Effector memory CD4-positive, alpha-beta T cell (primary cell): Measurements from ENCODE around the gene MYO3B.

ENCODE experiments used
- DNase-seq, 3 donors: peaks; one replicate each; pipeline ENCODE4 v3.0.0-alpha.2; 2020
- H3K27ac ChIP-seq: 2 replicates; pipeline ENCODE4 v1.7.0; 2013; ENCODE audit warnings: mild to moderate bottlenecking, low read length, moderate library complexity; ENCODE audit not compliant: insufficient read depth, poor library complexity, severe bottlenecking
- H3K27me3 ChIP-seq: replicated peaks from 2 replicates; pipeline ENCODE4 v1.7.0; 2013; ENCODE audit warnings: mild to moderate bottlenecking, low read length; ENCODE audit not compliant: insufficient read depth, control insufficient read depth, poor library complexity, severe bottlenecking
- H3K36me3 ChIP-seq: 2 replicates; pipeline ENCODE4 v1.7.0; 2013; ENCODE audit warnings: mild to moderate bottlenecking, low read length, moderate library complexity; ENCODE audit not compliant: control insufficient read depth, insufficient read depth
- H3K4me1 ChIP-seq: 2 replicates; pipeline ENCODE4 v1.7.0; 2013; ENCODE audit warnings: low read length, mild to moderate bottlenecking; ENCODE audit not compliant: control insufficient read depth, insufficient read depth, poor library complexity, severe bottlenecking
- H3K4me3 ChIP-seq: 2 replicates; pipeline ENCODE4 v1.7.0; 2013; ENCODE audit warnings: low read length, low read depth, mild to moderate bottlenecking; ENCODE audit not compliant: insufficient read depth, poor library complexity, severe bottlenecking
- H3K9me3 ChIP-seq: 2 replicates; pipeline ENCODE4 v1.7.0; 2013; ENCODE audit warnings: mild to moderate bottlenecking, low read length, moderate library complexity; ENCODE audit not compliant: control insufficient read depth

The MYO3B gene

DNA sequence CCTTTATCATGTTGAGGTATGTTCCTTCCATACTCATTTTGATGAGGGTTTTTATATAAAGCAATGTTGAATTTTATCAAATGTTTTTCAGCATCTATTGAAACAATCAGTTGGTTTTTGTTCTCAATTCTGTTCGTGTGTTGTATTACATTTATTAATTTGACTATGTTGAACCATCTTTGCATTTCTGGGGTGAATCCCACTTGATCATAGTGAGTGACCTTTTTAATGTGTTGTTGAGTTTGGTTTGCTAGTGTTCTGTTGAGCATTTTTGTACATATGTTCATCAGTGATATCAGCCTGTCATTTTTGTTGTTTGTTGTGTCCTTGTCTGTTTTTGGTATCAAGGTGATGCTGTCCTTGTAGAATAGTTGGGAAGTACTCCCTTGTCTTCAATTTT is 110.9 kb downstream of the MYO3B start:
- no peak overlapping the region for H3K4me3 ChIP-seq
- no peaks in the 10 kb centered on the region for H3K4me1 ChIP-seq
- H3K27me3 ChIP-seq = no peaks in the 10 kb centered on the region
- H3K27ac ChIP-seq = no peak overlapping the region
- no peak for DNase-seq
- H3K36me3 ChIP-seq = no peaks in the 10 kb centered on the region
- no peaks in the 10 kb centered on the region for H3K9me3 ChIP-seq

- H3K9me3 ChIP-seq = no peaks in the 10 kb centered on the region
- H3K4me1 ChIP-seq = no peaks in the 10 kb centered on the region
- DNase-seq = no peak
- no peak overlapping the region for H3K27ac ChIP-seq
- H3K27me3 ChIP-seq = no peaks in the 10 kb centered on the region
- no peak overlapping the region for H3K4me3 ChIP-seq
- no peaks in the 10 kb centered on the region for H3K36me3 ChIP-seq
These were observed 113.5 kb downstream of the MYO3B start for GRCh38 chr2:170291474-170291873.

GRCh38 chr2:170292415-170292814 is 114.5 kb downstream of the MYO3B start:
- no peaks in the 10 kb centered on the region for H3K9me3 ChIP-seq
- H3K27ac ChIP-seq = no peak overlapping the region
- H3K4me1 ChIP-seq = no peaks in the 10 kb centered on the region
- DNase-seq = no peak
- no peaks in the 10 kb centered on the region for H3K36me3 ChIP-seq
- no peaks in the 10 kb centered on the region for H3K27me3 ChIP-seq
- H3K4me3 ChIP-seq = no peak overlapping the region

- H3K27me3 ChIP-seq = no peaks in the 10 kb centered on the region
- H3K27ac ChIP-seq = no peak overlapping the region
- H3K4me3 ChIP-seq = no peak overlapping the region
- H3K36me3 ChIP-seq = no peaks in the 10 kb centered on the region
- DNase-seq = no peak
- no peaks in the 10 kb centered on the region for H3K4me1 ChIP-seq
- H3K9me3 ChIP-seq = no peaks in the 10 kb centered on the region
These were observed 119.5 kb downstream of the MYO3B start for GRCh38 chr2:170297496-170297895.

GRCh38 chr2:170298115-170298514 is 120.2 kb downstream of the MYO3B start:
- Histone ChIP-seq H3K27ac (no peak overlapping the region), H3K9me3 (no peaks in the 10 kb centered on the region), H3K4me3 (no peak overlapping the region), H3K36me3 (no peaks in the 10 kb centered on the region), H3K4me1 (no peaks in the 10 kb centered on the region), H3K27me3 (no peaks in the 10 kb centered on the region)
- DNase-seq = no peak

DNA sequence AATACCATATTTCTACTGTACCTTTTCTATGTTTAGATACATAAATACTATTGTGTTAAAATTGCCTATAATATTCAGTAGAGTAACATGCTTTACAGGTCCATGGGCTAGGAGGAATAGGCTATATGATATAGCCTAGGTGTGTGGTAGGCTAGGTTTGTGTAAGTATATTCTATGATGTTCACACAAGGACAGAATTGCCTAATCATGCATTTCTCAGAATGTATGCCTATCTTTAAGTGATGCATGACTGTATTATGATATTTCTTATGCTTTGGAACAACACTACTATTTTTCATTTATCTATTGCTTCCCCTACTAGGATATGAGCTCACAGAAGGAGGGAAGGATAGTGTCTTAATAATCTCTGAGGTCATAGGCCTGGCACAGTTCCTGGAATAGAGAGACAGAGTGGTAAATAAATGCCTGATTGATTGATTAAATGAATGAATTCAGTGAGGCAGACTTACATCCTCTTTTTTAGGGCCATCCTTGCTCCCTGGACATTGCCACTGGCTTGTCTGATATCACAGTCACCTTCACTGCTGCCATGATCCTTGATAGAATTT is 121.0 kb downstream of the MYO3B start:
- Histone ChIP-seq H3K9me3 (no peaks in the 10 kb centered on the region), H3K27ac (no peak overlapping the region), H3K27me3 (no peaks in the 10 kb centered on the region), H3K36me3 (no peaks in the 10 kb centered on the region), H3K4me1 (no peaks in the 10 kb centered on the region), H3K4me3 (no peak overlapping the region)
- DNase-seq = no peak

- no peaks in the 10 kb centered on the region for H3K4me1 ChIP-seq
- H3K36me3 ChIP-seq = no peaks in the 10 kb centered on the region
- H3K27me3 ChIP-seq = no peaks in the 10 kb centered on the region
- H3K4me3 ChIP-seq = no peak overlapping the region
- DNase-seq = no peak
- no peak overlapping the region for H3K27ac ChIP-seq
- no peaks in the 10 kb centered on the region for H3K9me3 ChIP-seq
These were observed 123.0 kb downstream of the MYO3B start for GRCh38 chr2:170300993-170301392.

DNA sequence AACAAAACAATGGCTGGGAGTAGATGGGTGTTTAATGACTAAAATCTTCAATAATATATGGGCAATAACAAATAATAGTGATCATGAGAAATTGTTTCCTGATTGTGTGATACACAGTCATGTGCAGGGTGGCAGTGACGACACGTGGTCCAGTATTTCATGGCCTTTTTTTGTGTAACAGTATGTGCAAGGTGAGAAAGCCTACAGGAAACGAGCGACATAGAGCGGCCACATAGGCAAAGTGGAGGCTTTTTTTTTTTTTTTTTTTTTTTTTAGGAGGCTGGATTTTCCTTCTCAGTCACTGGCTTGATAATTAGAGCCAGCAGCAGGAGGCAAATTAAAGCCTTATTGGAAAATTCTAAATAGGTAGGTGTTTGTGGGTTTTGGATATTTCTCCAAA is 123.7 kb downstream of the MYO3B start:
- no peaks in the 10 kb centered on the region for H3K36me3 ChIP-seq
- H3K9me3 ChIP-seq = no peaks in the 10 kb centered on the region
- H3K4me1 ChIP-seq = no peaks in the 10 kb centered on the region
- no peaks in the 10 kb centered on the region for H3K27me3 ChIP-seq
- no peak for DNase-seq
- H3K4me3 ChIP-seq = no peak overlapping the region
- no peak overlapping the region for H3K27ac ChIP-seq

DNA sequence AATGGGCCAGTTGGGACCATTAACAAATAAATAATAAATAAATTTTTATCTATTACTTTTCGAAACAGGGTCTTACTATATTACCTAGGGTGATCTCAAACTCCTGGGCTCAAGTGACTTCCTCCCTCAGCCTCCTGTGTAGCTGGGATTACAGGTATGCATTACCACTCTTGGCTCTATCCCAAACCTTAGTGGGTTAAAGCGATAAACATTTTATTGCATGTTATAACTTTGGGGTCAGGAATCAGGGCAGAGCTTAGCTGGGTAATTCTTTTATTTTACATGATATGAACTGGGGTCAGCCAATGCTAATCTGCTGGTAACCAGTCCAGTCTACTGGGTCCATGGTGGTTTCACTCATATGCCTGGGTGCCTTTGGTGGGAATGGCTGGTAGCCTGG is 127.8 kb downstream of the MYO3B start:
- Histone ChIP-seq H3K36me3 (no peaks in the 10 kb centered on the region), H3K4me3 (no peak overlapping the region), H3K27me3 (no peaks in the 10 kb centered on the region), H3K9me3 (no peaks in the 10 kb centered on the region), H3K4me1 (no peaks in the 10 kb centered on the region), H3K27ac (no peak overlapping the region)
- DNase-seq = no peak

GRCh38 chr2:170306293-170306873 is 128.4 kb downstream of the MYO3B start:
- Histone ChIP-seq H3K4me3 (no peak overlapping the region), H3K27me3 (no peaks in the 10 kb centered on the region), H3K9me3 (no peaks in the 10 kb centered on the region), H3K27ac (no peak overlapping the region), H3K36me3 (no peaks in the 10 kb centered on the region), H3K4me1 (no peaks in the 10 kb centered on the region)
- DNase-seq = no peak
